ENCODE measurements around the gene TTC7B.

Gene TTC7B

GRCh38 chr14:90489306-90489705 lies 326.9 kb downstream of the TTC7B start:
- no peak for DNase-seq (ENCODE audit: low spot score)

GRCh38 chr14:90488256-90488655 lies 328.0 kb downstream of the TTC7B start:
- no peak for DNase-seq (ENCODE audit: low spot score)

GRCh38 chr14:90487462-90487861 lies 328.8 kb downstream of the TTC7B start:
- no peak for DNase-seq (ENCODE audit: low spot score)

- DNase-seq (ENCODE audit: low spot score), result no peak
Observed at GRCh38 chr14:90487031-90487430, 329.2 kb downstream of the TTC7B start.

GRCh38 chr14:90484291-90484690 lies 331.9 kb downstream of the TTC7B start:
- DNase-seq (ENCODE audit: low spot score), result no peak

GRCh38 chr14:90483571-90483974 lies 332.7 kb downstream of the TTC7B start:
- DNase-seq (ENCODE audit: low spot score), result no peak

GRCh38 chr14:90483117-90483516 lies 333.1 kb downstream of the TTC7B start:
- no peak for DNase-seq (ENCODE audit: low spot score)

GRCh38 chr14:90475298-90475697 lies 340.9 kb downstream of the TTC7B start:
- no peak for DNase-seq (ENCODE audit: low spot score)
